Stimulated activated CD8-positive, alpha-beta memory T cell treated with anti-CD3 and anti-CD28 coated beads, Interleukin-12 subunit alpha, Interleukin-12 subunit beta, amount 100 ng/mL, for 24 hours (primary cell): Measurements from ENCODE around the gene HHIP.

Experiments
- DNase-seq: peaks from one replicate; pipeline ENCODE4 v3.0.0-alpha.2; 2020; ENCODE audit errors: extremely low read depth

The HHIP gene

GRCh38 chr4:144705601-144706590 is 59.9 kb downstream of the HHIP start:
- no peak for DNase-seq

GRCh38 chr4:144709159-144709558 is 63.2 kb downstream of the HHIP start:
- no peak for DNase-seq

GRCh38 chr4:144709793-144710525 is 64.0 kb downstream of the HHIP start:
- no peak for DNase-seq

- DNase-seq: no peak
Measured at GRCh38 chr4:144710526-144710912, 64.6 kb downstream of the HHIP start.

GRCh38 chr4:144711700-144712456 is 65.9 kb downstream of the HHIP start:
- DNase-seq: no peak

- no peak for DNase-seq
Measured at GRCh38 chr4:144712775-144713174, 66.8 kb downstream of the HHIP start.

GRCh38 chr4:144714166-144714565 is 68.2 kb downstream of the HHIP start:
- no peak for DNase-seq

- no peak for DNase-seq
Measured at GRCh38 chr4:144715230-144715629, 69.3 kb downstream of the HHIP start.

- no peak for DNase-seq
Measured at GRCh38 chr4:144716778-144717177, 70.8 kb downstream of the HHIP start.

GRCh38 chr4:144718958-144719512 is 73.1 kb downstream of the HHIP start:
- no peak for DNase-seq

- DNase-seq: no peak
Measured at GRCh38 chr4:144720491-144720890, 74.5 kb downstream of the HHIP start.

GRCh38 chr4:144721994-144722393 is 76.0 kb downstream of the HHIP start:
- no peak for DNase-seq

- DNase-seq: no peak
Measured at GRCh38 chr4:144723471-144723870, 77.5 kb downstream of the HHIP start.

GRCh38 chr4:144729175-144729574 is 83.2 kb downstream of the HHIP start:
- no peak for DNase-seq

GRCh38 chr4:144732584-144733428 is 86.8 kb downstream of the HHIP start:
- DNase-seq: no peak

GRCh38 chr4:144733566-144733965 is 87.6 kb downstream of the HHIP start:
- DNase-seq: no peak

GRCh38 chr4:144734522-144734921 is 88.6 kb downstream of the HHIP start:
- DNase-seq: no peak

GRCh38 chr4:144738649-144739048 is 92.7 kb downstream of the HHIP start:
- DNase-seq: no peak

GRCh38 chr4:144739511-144740033 is 93.6 kb downstream of the HHIP start:
- DNase-seq: no peak

- no peak for DNase-seq
Measured at GRCh38 chr4:144740316-144740715, 94.4 kb downstream of the HHIP start.
